NCI-H82 (cell line): Measurements from ENCODE around the gene BBX.

Experiments
- DNase-seq: peaks from one replicate; lab custom pipeline; 2025; lab: John Stamatoyannopoulos, UW

BBX gene

GRCh38 chr3:107654218-107654617, 131.5 kb downstream of the BBX start:
- no peak for DNase-seq

- no peak for DNase-seq
Observed at GRCh38 chr3:107657971-107658370, 135.2 kb downstream of the BBX start.

GRCh38 chr3:107660306-107660976, 137.7 kb downstream of the BBX start:
- peak; percentile 38 for DNase-seq

DNA sequence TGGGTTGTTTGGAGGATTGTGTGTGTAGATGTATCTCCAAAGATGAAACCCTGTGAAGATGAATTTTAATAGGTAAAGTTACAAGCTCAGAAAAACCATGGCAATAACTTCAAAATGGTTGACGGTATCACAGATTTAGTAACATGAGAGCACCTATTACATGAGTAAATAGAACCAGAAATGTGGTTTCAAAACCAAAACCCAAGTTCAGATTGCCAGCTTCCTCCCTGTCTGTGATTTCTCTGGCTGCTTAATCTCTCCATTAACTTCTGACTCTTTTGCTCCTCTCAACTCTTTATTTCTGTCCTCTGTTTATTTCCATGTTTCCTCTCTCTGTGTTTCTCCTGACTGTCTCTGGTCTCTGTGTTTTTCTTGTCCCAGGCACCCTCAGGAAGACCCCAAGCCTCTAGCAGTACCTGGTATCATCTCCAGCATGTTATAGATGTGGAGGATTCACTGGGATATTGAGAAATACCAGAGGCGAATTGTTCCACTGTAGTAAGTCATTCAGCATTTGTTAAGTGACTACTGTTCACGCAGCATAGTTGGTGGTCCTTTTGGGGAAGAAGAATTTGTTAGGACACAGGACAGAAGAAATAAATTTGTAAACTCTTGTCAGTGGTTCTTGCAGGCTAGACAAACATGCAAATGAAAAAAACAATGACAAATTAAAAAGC, 138.8 kb downstream of the BBX start:
- DNase-seq: no peak

- no peak for DNase-seq
Observed at GRCh38 chr3:107662124-107662507, 139.4 kb downstream of the BBX start.

- DNase-seq: no peak
Observed at GRCh38 chr3:107662586-107662985, 139.8 kb downstream of the BBX start.

DNA sequence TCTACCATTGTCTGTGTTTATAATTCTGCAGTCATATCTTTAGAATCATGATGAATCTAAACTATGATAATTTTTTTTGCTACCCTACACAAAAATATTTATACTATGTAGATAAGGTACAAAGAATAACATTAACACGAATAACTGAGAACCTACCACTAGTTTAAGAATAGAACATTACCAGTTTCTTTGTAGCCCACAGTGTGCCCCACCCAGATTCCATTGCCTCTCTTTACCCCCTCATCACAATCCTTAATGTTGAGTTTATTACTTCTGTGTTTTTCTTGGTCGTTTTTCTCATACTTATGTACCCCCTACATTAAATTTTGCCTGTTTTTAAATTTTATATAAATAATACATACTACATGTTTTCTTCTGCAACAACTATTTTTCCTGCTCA, 140.5 kb downstream of the BBX start:
- no peak for DNase-seq

- DNase-seq: no peak
Observed at GRCh38 chr3:107664614-107665013, 141.9 kb downstream of the BBX start.

DNA sequence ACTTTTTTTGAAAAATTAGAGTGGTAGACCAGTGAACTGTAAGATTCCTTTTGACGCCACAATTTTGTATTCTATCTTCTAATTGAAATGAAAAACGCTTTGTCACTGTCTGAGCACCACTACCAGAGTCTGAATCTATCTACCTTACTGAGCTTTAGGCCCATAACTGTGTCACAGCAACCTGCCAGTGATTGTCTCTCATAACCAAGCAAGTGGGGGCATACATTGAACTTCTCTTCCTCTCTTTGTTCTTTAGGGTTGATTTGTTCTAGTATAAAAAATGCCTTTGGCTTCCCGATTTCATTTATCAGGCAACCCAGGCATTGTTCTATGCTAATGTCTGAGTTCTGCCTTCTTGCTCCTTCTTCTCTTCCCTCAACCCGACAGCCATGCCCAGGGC, 142.6 kb downstream of the BBX start:
- DNase-seq: no peak

DNA sequence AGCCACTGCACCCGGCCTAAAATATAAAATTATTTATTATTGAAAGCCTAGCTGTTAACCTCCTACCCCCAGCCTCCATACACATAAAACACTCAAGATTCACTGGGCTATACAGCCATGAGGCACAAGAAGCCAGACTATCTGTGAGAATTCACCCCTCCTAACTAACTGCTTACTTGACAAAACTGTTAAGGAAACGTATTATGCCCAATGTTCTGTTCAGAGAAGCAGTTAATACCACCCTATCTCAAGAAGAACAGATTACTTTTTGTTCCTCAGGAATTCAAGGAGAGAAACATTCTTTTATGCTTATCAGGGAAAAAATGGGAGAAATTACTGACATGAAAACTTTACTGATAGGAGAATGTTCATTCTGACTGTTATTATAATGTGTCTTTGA, 144.1 kb downstream of the BBX start:
- no peak for DNase-seq

GRCh38 chr3:107668416-107668815, 145.7 kb downstream of the BBX start:
- DNase-seq: no peak

DNA sequence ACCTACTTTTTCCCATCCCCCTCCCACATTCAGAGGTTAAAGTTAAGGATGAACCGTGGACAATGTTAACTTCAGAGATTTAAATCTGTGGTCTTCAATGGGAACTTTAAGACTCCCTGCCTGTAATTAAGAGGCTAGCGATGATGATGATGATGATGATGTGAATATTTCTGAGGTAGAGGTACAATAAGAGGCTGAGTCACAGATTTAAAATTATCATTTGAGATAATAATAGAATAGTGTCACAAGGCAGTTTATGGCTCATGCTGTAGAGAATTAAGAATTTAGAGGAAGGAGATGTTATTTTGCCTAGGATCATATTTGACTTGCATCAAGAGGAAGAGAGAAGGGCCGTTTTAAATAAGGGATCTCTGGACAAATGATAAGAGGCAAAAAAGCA, 146.2 kb downstream of the BBX start:
- no peak for DNase-seq

- DNase-seq: no peak
Observed at GRCh38 chr3:107669669-107670068, 146.9 kb downstream of the BBX start.

GRCh38 chr3:107670986-107671385, 148.2 kb downstream of the BBX start:
- no peak for DNase-seq

GRCh38 chr3:107674371-107674770, 151.6 kb downstream of the BBX start:
- no peak for DNase-seq

- DNase-seq: no peak
Observed at GRCh38 chr3:107675233-107675900, 152.6 kb downstream of the BBX start.

GRCh38 chr3:107676469-107677309, 153.9 kb downstream of the BBX start:
- peak; percentile 71 for DNase-seq

DNA sequence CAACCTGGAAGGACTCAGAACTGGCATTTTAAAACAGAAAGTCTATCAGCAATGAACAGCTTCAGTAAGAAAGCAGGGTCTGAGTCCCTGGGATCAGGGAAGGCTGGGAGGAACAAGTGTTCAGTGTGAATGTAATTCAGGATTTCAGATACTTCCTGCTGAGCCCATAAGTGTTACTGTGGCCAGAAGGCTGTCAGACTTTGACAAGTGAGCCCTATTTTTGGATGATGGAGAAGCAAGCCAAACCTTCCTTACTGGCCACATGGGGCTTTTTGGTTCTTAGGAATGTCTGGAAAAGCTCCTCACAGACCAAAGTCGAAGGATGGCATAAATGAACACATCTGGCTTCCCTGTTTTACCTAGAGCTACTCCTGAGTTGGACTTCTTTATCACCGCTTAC, 157.2 kb downstream of the BBX start:
- no peak for DNase-seq

- no peak for DNase-seq
Observed at GRCh38 chr3:107680698-107681097, 157.9 kb downstream of the BBX start.

GRCh38 chr3:107681396-107681795, 158.6 kb downstream of the BBX start:
- no peak for DNase-seq

DNA sequence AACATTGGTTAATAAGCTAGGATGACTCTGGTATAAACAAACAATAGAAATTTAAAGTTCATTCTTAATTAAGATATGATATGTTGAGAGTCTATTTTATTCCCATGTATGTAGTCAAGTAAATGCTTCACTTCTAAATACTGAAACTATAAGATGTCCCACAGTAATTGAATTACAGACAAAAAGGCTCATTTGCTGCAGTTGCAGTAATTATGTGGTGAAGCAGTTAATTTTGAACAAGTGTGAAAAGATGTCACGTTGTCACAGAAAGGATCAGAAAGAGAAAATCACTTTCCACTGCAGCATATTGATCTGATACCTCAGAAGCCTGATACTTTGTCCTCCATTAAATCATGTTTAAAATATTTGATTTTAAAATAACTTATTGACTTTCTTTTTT, 159.8 kb downstream of the BBX start:
- no peak for DNase-seq

GRCh38 chr3:107683447-107683846, 160.7 kb downstream of the BBX start:
- no peak for DNase-seq
